OCI-LY7 (cell line): Measurements from ENCODE around the gene LSM14B.

Experiments
- CTCF ChIP-seq: fragments of 200-600 bp; sonication (generic); conservative IDR thresholded peaks from 2 replicates; pipeline ENCODE4 v1.5.1; 2014; ENCODE audit warnings: mild to moderate bottlenecking, antibody characterized with exemption, low read length, moderate library complexity, mixed read lengths
- EZH2phosphoT487 ChIP-seq: fragments of 200-600 bp; sonication (generic); IDR thresholded peaks from 2 replicates; pipeline ENCODE4 v1.6.1; 2018; ENCODE audit warnings: low read depth, borderline replicate concordance, mild to moderate bottlenecking, mixed run types, antibody characterized with exemption, low read length, moderate library complexity, mixed read lengths

GRCh38 chr20:62170536-62170935 lies 48.3 kb downstream of the LSM14B start:
- no peak for TF ChIP-seq CTCF
- TF ChIP-seq EZH2phosphoT487: no peak
